NCI-H226 (cell line): ENCODE measurements around the gene WFIKKN1.
A peak's percentile ranks its signal among the peaks of the same experiment; 100 is the strongest.

Source experiments
- DNase-seq: peaks from one replicate; pipeline ENCODE4 v3.0.0-alpha.2; 2015

WFIKKN1 gene

DNA sequence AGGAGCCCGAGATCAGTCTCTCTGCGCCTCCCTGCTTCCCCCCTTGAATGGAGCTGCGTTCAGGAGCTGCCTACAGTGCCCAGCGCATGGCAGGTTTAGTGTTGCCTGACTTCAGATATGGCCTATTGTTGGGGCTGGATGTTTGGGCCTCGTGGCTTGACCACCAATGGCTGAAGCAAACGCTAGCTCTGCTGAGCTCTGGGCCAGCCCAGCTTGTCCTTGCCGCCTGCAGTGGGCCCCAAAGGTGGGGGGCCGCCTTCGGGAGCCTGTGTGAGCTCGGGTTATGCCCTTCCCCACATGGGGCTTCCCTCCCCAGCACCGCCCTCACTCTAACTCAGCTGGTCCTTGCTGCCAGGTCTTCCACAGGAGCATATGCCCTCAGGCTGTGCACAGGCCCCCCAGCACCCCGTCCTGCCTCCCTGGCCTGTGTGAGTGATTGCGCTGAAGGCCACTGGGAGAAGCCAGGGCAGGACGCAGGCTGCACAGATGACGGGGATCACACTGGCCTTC is 7.3 kb downstream of the WFIKKN1 start:
- DNase-seq, result no peak

DNA sequence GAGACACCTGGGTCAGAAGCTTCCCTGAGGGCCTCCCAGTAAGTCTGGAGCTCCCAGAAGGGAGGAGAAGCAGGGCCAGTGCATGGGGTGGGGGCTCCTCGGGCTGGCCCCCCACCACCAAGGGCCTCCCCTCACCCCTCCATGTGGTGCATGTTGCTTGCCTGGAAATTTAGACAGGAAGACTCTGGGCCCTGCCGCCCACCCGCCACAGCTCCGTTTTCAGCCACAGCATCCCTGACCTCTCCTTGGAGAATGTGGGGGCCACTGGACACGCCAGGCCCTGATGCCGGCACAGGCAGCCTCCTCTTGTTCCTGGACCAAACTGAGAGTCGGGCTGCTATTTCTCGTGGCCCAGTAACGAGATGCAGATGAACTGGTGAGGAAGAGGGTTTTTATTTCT is 8.1 kb downstream of the WFIKKN1 start:
- DNase-seq, result no peak

- no peak for DNase-seq
Measured at GRCh38 chr16:640614-641013, 9.8 kb downstream of the WFIKKN1 start.

DNA sequence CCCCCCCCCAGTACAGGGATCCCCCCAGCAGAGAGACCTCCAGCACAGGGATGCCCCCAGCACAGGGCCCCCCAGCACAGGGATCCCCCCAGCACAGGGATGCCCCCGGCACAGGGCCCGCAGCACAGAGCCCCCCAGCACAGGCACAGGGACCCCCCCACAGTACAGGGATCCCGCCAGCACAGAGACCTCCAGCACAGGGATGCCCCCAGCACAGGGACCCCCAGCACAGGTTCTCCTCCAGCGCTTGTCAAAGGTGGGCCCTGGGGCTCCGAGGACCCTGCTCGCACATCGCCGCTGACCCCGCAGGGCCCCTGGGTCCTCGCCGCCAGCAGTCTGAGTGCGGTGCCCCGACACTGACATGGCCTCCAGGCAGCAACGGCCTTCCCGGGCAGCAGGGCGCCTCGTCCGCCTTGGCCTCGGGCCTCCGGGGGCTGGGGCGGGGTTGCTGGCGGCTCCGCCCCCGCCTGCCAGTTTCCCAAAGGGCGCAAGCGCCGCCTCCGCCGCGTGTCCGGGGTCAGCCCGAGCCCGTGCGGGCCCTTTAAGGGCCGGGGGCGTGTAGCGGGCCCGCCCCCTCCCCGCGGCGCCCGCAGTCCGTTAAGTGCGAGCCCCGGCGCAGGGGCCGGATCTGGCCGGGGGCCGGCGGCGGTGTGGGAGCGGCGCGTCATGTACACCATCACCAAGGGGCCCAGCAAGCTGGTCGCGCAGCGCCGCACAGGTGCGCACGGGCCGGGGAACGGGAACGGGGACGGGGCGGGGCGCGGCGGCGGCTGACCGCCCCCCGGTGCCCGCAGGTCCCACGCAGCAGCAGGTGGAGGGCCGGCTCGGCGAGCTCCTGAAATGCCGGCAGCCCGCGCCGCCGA is 10.8 kb downstream of the WFIKKN1 start, which contains the start of gene MCRIP2:
Gene MCRIP2, plus strand, starts transcription at position 503 of the 863 bp plus-strand sequence. Its CDS starts 164 bp downstream, at position 667.
- peak; percentile 76 for DNase-seq

- DNase-seq, result peak; percentile 7
Measured at GRCh38 chr16:642189-643049, 11.6 kb downstream of the WFIKKN1 start.

GRCh38 chr16:643050-643368 is 12.2 kb downstream of the WFIKKN1 start:
- no peak for DNase-seq

DNA sequence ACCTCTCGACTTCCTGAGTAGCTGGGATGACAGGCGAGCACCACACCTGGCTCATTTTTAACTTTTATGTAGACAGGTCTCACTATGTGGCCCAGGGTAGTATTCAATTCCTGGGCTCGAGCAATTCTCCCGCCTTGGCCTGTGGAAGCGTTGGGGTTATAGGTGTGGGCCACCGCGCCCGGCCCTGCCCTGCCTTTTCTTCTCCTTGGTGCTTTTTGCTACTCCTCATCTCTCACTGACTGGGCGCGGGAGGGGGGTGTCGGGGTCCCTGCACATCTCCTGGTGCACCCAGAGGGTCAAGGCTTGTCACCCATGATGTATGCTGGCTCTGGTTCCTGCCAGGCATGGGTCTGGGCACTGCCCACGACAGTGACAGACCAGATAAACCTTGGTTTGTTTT is 13.8 kb downstream of the WFIKKN1 start:
- no peak for DNase-seq

GRCh38 chr16:645852-646678 is 15.3 kb downstream of the WFIKKN1 start:
- no peak for DNase-seq

GRCh38 chr16:646679-647172 is 15.9 kb downstream of the WFIKKN1 start:
- no peak for DNase-seq

- DNase-seq, result no peak
Measured at GRCh38 chr16:647173-647902, 16.6 kb downstream of the WFIKKN1 start.

GRCh38 chr16:648071-648780 is 17.4 kb downstream of the WFIKKN1 start:
- DNase-seq, result no peak

- peak; percentile 88 for DNase-seq
Measured at GRCh38 chr16:648781-649589, 18.2 kb downstream of the WFIKKN1 start, which contains the start of gene WDR90. TSS of gene WDR90 (plus strand) at chr16:649365. CDS start at chr16:649417, 52 bp downstream.

DNA sequence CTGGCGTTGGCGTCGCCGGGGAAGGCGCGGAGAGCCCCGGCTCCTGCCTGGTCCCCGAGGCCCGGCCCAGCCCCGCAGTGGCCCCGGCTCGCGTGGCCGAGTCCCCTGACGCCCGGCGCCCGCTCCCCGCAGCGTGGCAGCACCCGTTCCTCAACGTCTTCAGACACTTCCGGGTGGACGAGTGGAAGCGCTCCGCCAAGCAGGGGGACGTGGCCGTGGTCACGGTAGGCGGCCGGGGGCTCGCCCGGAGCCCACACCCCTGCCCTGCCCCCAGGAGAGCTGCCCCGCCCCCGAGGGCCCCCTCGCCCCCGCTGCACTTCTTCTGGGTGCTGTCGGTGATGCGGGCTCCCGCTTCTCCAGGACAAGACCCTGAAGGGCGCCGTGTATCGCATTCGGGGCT is 18.8 kb downstream of the WFIKKN1 start:
- no peak for DNase-seq

DNA sequence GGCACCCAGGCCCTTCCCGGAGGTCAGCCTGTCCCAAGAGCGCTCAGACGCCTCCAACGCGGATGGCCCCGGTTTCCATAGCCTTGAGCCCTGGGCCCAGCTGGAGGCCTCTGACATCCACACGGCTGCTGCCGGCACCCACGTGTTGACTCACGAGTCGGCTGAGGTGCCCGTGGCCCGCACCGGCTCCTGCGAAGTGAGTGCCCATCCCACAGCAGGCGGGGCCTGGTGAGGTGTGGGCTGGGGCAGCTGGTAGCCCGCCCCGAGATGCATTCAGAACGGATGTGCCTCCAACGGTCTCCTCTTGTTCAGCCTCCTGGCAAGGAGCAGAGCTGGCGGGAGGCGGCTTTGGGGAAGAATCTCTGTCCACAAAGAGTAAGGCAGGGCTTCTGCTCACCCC is 21.1 kb downstream of the WFIKKN1 start:
- peak; percentile 80 for DNase-seq

- DNase-seq, result no peak
Measured at GRCh38 chr16:652454-653305, 21.9 kb downstream of the WFIKKN1 start.

- DNase-seq, result no peak
Measured at GRCh38 chr16:654034-654433, 23.2 kb downstream of the WFIKKN1 start.

DNA sequence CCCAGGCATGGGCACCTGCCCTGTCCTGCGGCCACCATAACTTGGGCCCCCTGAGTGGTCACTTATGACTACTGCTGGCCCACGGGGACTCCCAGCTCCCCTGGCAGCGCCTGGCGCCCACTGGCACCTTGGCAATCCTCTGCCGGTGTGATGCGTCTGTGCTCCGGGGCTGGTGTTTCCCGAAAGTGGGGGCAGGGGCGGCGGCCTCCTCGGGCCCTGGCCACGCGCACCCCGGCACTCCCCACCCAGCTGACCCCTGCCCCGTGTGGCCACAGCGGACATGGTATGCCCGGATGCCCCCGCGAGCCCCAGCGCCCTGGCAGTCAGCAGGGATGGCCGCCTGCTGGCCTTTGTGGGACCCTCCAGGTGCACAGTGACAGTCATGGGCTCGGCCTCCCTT is 26.7 kb downstream of the WFIKKN1 start:
- DNase-seq, result no peak

DNA sequence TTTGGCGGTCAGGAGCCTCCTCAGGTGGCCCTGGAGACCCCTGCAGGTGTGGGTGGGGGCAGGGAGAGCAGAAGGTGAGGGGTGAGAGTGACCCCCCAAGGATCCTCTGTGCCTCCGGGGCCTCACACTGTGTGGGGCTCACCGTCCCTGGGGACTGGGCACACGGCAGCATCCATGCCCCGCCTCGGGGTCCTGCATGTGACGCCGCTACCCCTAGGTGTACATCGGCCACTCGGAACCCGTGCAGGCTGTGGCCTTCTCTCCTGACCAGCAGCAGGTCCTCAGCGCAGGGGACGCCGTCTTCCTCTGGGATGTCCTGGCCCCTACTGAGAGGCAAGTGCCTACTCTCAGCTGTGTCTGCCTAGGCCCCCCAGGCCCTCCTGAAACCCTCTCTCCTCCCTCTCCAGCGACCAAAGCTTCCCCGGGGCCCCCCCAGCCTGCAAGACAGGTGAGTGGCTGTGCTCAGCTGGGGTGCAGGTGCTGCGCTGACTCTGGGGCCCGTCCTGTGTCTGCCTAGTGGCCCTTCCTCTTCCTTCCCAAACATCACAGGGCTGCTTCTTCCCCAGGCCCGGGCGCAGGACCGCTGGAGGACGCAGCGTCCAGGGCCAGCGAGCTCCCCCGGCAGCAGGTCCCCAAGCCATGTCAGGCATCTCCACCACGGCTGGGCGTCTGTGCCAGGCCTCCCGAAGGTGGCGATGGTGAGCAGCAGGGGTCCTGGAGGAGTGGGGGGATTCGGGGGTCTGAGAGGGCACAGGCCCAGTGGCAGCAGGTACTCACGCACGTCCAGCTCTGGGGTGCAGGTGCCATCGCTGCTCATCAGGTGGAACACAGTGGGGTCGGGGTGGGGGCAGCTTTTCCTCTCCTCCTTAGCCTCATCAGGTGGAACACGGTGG is 28.1 kb downstream of the WFIKKN1 start:
- no peak for DNase-seq
